ENCODE results near the gene LIF. TPM values are rescaled to one million over a fixed set of nuclear protein-coding genes. Genes with fewer than 3 reads are reported as not detected.

The LIF gene
- total RNA-seq, 4 donors from 2014 or later, result 4.0 to 5.2 (median 4.4) TPM

- DNase-seq, result no peak
- in situ Hi-C loops (cut with MboI; ENCODE audit: low pct_ligation_motif_present in 1 of 4, low pct_unique_long_range_greater_than_20kb in 1 of 4, low sequenced_read_pairs in 3 of 4), result no loop called here
- H3K4me3 ChIP-seq, result no peak overlapping the region
- H3K27me3 ChIP-seq, result peaks cover 13% of the 10 kb centered on the region
- TF ChIP-seq POLR2AphosphoS5 (IDR thresholded peaks at IDR 0.05) (no peak), POLR2A (IDR thresholded peaks at IDR 0.05) (no peak), EP300 (IDR thresholded peaks at IDR 0.05; ENCODE audit: low read depth) (no peak), CTCF (IDR thresholded peaks at IDR 0.05) (no peak)
- H3K36me3 ChIP-seq, result no peaks in the 10 kb centered on the region
- H3K4me1 ChIP-seq, result peaks cover 0 to 14% (median 11%) of the 10 kb centered on the region in 4 donors
- H3K27ac ChIP-seq, result no peak overlapping the region
- intact Hi-C loops (cut with DNase I; ENCODE audit: low total_unique reads), result no loop called here
- H3K9me3 ChIP-seq, result no peaks in the 10 kb centered on the region
- 79% methylated on average over 14 of the region's 15 CpGs; no CpG with 5 or more reads in 1 of the 2 donors for WGBS, 2 donors (ENCODE audit: low coverage in 1 of 2)
These were observed 4.8 kb downstream of the LIF start for GRCh38 chr22:30241576-30242371.

- TF ChIP-seq POLR2A (IDR thresholded peaks at IDR 0.05), result no peak
- TF ChIP-seq EP300 (IDR thresholded peaks at IDR 0.05; ENCODE audit: low read depth), result no peak
- TF ChIP-seq CTCF (IDR thresholded peaks at IDR 0.05), result no peak
- no peak for TF ChIP-seq POLR2AphosphoS5 (IDR thresholded peaks at IDR 0.05)
- Histone ChIP-seq H3K9me3 (no peaks in the 10 kb centered on the region), H3K36me3 (no peaks in the 10 kb centered on the region), H3K27me3 (peaks cover 5% of the 10 kb centered on the region), H3K4me3 (no peak overlapping the region), H3K27ac (no peak overlapping the region), H3K4me1 (peaks cover 0 to 8% (median 5%) of the 10 kb centered on the region in 4 donors)
- in situ Hi-C loops (cut with MboI; ENCODE audit: low pct_ligation_motif_present in 1 of 4, low pct_unique_long_range_greater_than_20kb in 1 of 4, low sequenced_read_pairs in 3 of 4) (no loop called here), intact Hi-C loops (cut with DNase I; ENCODE audit: low total_unique reads) (no loop called here)
- WGBS, 2 donors (ENCODE audit: low coverage in 1 of 2), result 71 to 88% methylated on average over 7 to 24 of the region's 24 CpGs
- DNase-seq, result no peak
These were observed 5.8 kb downstream of the LIF start for GRCh38 chr22:30240541-30241417.

- 71 to 84% methylated on average over 4 to 17 of the region's 17 CpGs for WGBS, 2 donors (ENCODE audit: low coverage in 1 of 2)
- in situ Hi-C loops (cut with MboI; ENCODE audit: low pct_ligation_motif_present in 1 of 4, low pct_unique_long_range_greater_than_20kb in 1 of 4, low sequenced_read_pairs in 3 of 4), result no loop called here
These were observed 6.8 kb downstream of the LIF start for GRCh38 chr22:30239488-30240405.

More at GRCh38 chr22:30239488-30240405, 6.8 kb downstream of the LIF start:
- Histone ChIP-seq H3K4me1 (peaks cover 0 to 12% (median 0%) of the 10 kb centered on the region in 4 donors), H3K27ac (no peak overlapping the region), H3K27me3 (no peaks in the 10 kb centered on the region), H3K4me3 (no peak overlapping the region), H3K36me3 (no peaks in the 10 kb centered on the region), H3K9me3 (no peaks in the 10 kb centered on the region)
- TF ChIP-seq POLR2A (IDR thresholded peaks at IDR 0.05) (no peak), POLR2AphosphoS5 (IDR thresholded peaks at IDR 0.05) (no peak), EP300 (IDR thresholded peaks at IDR 0.05; ENCODE audit: low read depth) (no peak), CTCF (IDR thresholded peaks at IDR 0.05) (no peak)
- DNase-seq, result no peak
- intact Hi-C loops (cut with DNase I; ENCODE audit: low total_unique reads), result no loop called here
